22Rv1 (cell line): ENCODE measurements around the gene C2orf42.

ENCODE experiments used
- ZFX ChIP-seq: fragments of 450-650 bp; IDR thresholded peaks from 2 replicates; pipeline ENCODE4 v1.6.1; 2017; ENCODE audit warnings: antibody characterized with exemption, borderline replicate concordance
- TF ChIP-seq, protein P1 (sequence below): fragments of 450-650 bp; IDR thresholded peaks from 2 replicates; pipeline ENCODE4 v1.5.1; 2017; ENCODE audit warnings: mild to moderate bottlenecking

DNA sequence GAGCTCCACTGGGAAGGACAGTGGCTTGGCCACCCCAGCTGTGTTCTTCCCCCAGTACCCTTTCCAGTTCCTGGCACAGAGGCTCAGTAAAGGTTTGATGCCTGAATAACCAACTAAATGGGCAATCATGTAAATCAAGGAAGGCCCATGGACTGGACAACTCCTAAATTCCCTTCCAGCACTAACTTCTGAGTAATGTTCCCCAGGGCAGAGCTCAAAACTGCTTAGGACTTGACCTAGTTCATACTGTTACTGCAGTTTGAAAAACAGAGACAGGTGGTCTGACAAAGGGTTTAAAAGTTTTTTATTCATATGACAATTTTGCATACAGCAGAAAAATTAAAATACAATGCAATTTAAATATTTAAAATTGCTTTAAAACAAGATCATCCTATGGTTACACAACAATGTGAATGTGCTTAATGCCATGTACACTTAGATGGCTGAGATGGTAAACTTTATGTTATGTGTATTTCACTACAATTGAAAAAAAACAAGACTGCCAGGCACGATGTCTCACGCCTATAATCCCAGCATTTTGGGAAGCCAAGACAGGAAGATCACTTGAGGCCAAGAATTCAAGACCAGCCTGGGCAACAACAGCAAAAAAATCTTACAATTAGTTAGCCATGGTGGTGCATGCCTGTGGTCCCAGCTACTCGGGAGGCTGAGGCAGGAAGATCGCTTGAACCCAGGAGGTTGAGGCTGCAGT is 77.3 kb downstream of the C2orf42 start:
- TF ChIP-seq, protein P1, sequence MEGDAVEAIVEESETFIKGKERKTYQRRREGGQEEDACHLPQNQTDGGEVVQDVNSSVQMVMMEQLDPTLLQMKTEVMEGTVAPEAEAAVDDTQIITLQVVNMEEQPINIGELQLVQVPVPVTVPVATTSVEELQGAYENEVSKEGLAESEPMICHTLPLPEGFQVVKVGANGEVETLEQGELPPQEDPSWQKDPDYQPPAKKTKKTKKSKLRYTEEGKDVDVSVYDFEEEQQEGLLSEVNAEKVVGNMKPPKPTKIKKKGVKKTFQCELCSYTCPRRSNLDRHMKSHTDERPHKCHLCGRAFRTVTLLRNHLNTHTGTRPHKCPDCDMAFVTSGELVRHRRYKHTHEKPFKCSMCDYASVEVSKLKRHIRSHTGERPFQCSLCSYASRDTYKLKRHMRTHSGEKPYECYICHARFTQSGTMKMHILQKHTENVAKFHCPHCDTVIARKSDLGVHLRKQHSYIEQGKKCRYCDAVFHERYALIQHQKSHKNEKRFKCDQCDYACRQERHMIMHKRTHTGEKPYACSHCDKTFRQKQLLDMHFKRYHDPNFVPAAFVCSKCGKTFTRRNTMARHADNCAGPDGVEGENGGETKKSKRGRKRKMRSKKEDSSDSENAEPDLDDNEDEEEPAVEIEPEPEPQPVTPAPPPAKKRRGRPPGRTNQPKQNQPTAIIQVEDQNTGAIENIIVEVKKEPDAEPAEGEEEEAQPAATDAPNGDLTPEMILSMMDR, result no peak
- no peak for TF ChIP-seq ZFX
